Right lung (tissue), 10 donors: ENCODE results near the gene HSD17B7. TPM values are rescaled to one million over a fixed set of nuclear protein-coding genes. Genes with fewer than 3 reads are reported as not detected.
"Not testable (repeated sequence)": the region's sequence is repeated elsewhere in the genome, so short reads cannot be mapped to it uniquely, and the experiment has no call there.

ENCODE experiments used
- DNase-seq, 2 donors: peaks; one replicate each; pipeline ENCODE4 v3.0.0-alpha.2; 2013
- long read RNA-seq, 8 donors: transcript quantifications; one replicate each; lab custom pipeline, GENCODE V29; 2026
- polyA plus RNA-seq, 5 donors: library from polyadenylated mRNA; unstranded; fragments of 120-200 nt; gene quantifications; one replicate each; pipeline versions ENCODE4 v1.2.1 to v1.2.3, GENCODE V29; 2013; ENCODE audit warnings: inconsistent platforms in 1 of 5, low replicate concordance in 1 of 5; ENCODE audit not compliant: insufficient read length in 5 of 5, insufficient read depth in 1 of 5

HSD17B7 gene
- 10 to 100 TPM; 19.2 to 28.8 (median 21.5) TPM for polyA plus RNA-seq
- long read RNA-seq, donor 1, partial matches to known transcripts, result 8 of 9 reads
- long read RNA-seq, donor 1, other reads (novel, unspliced or antisense), result 0 of 9 reads
- long read RNA-seq, donor 2, transcript HSD17B7-201 (9 exons, 1,190 nt), result major isoform, 7 of 8 reads
- long read RNA-seq, donor 2, partial matches to known transcripts, result 0 of 8 reads
- long read RNA-seq, donor 2, other reads (novel, unspliced or antisense), result 0 of 8 reads
- long read RNA-seq, donor 3, partial matches to known transcripts, result 0 of 2 reads
- long read RNA-seq, donor 3, other reads (novel, unspliced or antisense), result 0 of 2 reads
- long read RNA-seq, donor 4, partial matches to known transcripts, result 0 of 4 reads
- long read RNA-seq, donor 4, other reads (novel, unspliced or antisense), result 0 of 4 reads
- long read RNA-seq, donor 5, partial matches to known transcripts, result 0 of 5 reads
- long read RNA-seq, donor 5, other reads (novel, unspliced or antisense), result 0 of 5 reads
- long read RNA-seq, donor 6, transcript HSD17B7-201 (9 exons, 1,190 nt), result major isoform, 8 of 8 reads
- long read RNA-seq, donor 6, partial matches to known transcripts, result 0 of 8 reads
- long read RNA-seq, donor 6, other reads (novel, unspliced or antisense), result 0 of 8 reads
- long read RNA-seq, donor 7, transcript HSD17B7-201 (9 exons, 1,190 nt), result major isoform, 7 of 7 reads
- long read RNA-seq, donor 7, partial matches to known transcripts, result 0 of 7 reads
- long read RNA-seq, donor 7, other reads (novel, unspliced or antisense), result 0 of 7 reads
- long read RNA-seq, donor 8, partial matches to known transcripts, result 0 of 2 reads
- long read RNA-seq, donor 8, other reads (novel, unspliced or antisense), result 0 of 2 reads

GRCh38 chr1:162790303-162790984 is at the start of gene HSD17B7:
HSD17B7 (plus strand) TSS chr1:162790702; CDS start chr1:162790801, 99 bp downstream.
- DNase-seq, result peak; percentile 63 to 70

- DNase-seq, result no peak
Observed at GRCh38 chr1:162740755-162741154, 49.7 kb upstream of the HSD17B7 start.

GRCh38 chr1:162741574-162741973 is 48.9 kb upstream of the HSD17B7 start:
- DNase-seq, result no peak

GRCh38 chr1:162746264-162746942 is 44.1 kb upstream of the HSD17B7 start:
- not testable (repeated sequence) for DNase-seq

- DNase-seq, result no peak
Observed at GRCh38 chr1:162753001-162753658, 37.4 kb upstream of the HSD17B7 start.

- no peak for DNase-seq
Observed at GRCh38 chr1:162753998-162754585, 36.4 kb upstream of the HSD17B7 start.

DNA sequence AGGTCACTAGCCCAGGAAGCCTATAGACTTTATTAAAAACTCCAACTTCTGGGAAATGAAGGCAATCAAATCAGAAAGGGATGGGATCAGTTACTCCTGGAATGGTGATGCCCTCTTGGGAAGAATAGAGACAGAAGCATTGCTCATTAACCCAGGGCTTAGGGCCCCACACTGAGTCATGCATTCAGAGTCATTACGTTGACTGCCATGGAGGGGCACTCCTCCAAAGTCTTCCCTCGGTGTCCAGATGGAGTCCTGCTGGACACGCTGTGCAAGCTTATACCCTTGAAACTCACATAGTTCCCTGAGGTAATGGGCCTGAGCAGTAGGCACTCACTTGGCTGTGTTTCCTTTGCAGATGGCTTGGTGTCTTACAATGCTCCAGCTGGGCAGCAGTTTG is 35.2 kb upstream of the HSD17B7 start:
- DNase-seq, result no peak

GRCh38 chr1:162756523-162756922 is 34.0 kb upstream of the HSD17B7 start:
- DNase-seq, result no peak

- DNase-seq, result no peak
Observed at GRCh38 chr1:162757476-162757875, 33.0 kb upstream of the HSD17B7 start.

DNA sequence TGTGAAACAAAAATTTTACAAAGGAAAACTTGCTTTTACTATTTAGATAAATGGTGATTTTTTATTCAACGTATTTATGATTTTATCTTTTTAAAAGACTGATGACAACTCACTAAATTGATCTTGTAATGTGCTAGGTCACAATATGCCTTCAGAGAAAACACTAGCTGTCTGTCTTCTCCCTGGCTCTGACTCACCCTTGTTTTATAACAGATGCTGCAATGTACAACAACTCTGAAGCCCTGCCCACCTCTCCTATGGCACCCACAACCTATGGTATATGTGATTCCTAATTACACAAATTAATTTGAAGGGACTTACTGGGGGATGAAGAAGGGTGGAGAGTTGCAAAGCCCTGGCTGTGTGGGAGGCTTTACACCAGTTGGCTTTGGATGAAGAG is 24.7 kb upstream of the HSD17B7 start:
- no peak for DNase-seq

DNA sequence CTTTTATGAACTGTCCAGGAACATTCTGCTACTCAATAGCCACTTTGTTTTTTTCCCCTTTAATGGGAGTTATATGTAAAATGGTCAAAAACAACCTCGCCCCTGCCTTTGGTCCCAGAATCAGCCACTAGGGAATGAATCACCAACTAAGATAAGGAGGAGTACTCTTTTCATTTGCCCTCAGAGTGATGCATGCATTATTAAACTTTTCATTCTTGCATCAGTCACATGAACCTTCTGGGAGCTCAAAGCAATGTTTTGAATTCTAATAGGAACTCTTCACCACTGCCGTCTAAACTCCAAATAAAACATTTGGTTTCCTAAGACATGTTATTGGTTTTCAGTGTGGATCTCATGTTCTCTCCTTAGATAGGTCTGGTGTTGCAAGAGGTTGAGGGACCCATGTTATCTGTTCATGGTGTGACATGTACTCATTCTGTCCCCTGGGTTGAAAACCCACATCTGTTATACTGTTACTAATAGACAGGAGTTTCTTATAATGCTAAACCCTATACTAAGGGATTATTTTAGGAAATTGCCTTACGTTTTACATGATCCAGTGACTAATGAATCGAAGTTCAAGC is 17.8 kb upstream of the HSD17B7 start:
- DNase-seq, result no peak

DNA sequence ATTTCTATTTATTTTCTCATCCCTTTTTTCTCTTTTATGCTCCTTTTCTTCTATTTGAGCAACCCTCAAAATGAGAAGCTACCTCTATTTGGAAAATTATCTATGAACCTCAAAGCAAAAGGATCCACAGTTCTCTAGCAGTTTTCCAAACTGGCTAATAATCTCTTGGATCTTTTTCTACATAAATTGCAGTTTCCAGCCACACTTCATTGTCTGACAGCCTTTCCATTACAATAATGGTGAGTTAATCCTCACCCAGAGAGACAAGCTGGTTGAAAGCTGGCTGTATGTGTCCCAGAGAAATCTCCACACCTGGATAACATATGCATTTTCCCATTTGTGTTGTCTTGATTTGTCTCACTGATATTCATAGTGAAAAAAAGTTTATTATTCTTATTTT is 16.5 kb upstream of the HSD17B7 start:
- no peak for DNase-seq

GRCh38 chr1:162779043-162779442 is 11.5 kb upstream of the HSD17B7 start:
- DNase-seq, result no peak

DNA sequence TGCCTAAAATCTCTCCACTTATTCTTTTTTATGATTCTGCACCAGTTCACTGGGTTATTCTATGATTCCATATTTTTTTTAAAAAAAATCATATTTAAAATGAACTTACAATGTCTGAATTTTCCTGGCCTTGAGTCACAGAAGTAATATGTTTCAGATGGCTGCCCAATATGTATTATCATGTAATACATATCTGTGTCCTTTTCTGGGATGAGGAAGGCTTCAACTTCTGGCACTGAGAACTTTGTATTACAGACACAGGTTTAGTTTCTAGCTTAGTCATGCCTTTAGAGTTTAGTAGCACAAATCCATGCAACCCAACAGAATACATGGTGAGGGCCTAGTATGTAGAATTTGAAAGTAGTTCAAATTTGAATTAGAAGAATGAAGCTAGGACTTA is 7.8 kb upstream of the HSD17B7 start:
- no peak for DNase-seq

DNA sequence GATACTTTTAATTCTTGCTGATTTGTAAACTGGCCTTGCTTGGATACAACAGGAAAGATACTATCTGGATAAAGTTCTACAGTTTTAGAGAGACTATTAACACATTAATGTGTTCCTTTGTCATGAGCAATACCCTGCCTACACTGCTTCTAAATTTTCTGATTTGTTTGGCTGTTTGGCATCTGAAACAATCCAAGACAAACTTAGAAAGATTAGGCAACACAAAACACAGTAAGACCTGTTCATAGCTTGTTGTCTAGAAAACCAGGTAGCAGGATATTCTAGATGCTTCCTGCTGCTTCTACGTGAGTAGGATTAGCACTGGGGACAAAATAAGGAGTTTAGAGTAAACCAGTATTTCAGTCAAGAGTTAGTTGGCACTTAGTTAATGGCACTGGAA is 5.6 kb upstream of the HSD17B7 start:
- not testable (repeated sequence) for DNase-seq

GRCh38 chr1:162788783-162789182 is 1.7 kb upstream of the HSD17B7 start:
- peak; percentile 15 to 30 for DNase-seq

DNA sequence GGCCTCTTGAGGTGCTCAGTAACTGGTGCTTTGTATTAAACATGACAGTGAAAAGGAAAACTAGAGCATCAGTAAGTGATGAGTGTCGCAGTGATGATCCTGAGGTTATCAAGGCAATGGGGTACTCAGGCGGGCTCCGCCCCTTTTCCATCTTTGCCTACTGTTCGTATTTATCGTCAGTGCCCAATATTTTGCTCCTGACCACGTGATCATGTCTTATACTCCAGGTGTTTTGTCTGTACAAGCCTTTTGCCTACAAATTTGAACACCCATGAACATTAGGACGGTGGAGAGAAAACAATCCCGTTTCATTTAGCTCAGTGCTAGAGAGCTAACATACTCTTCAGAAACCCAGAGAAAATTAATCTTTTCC is 469 bp downstream of the HSD17B7 start:
- peak in 1 of 2 donors; percentile 7 for DNase-seq

GRCh38 chr1:162794284-162794683 is 3.8 kb downstream of the HSD17B7 start:
- not testable (repeated sequence) for DNase-seq

DNA sequence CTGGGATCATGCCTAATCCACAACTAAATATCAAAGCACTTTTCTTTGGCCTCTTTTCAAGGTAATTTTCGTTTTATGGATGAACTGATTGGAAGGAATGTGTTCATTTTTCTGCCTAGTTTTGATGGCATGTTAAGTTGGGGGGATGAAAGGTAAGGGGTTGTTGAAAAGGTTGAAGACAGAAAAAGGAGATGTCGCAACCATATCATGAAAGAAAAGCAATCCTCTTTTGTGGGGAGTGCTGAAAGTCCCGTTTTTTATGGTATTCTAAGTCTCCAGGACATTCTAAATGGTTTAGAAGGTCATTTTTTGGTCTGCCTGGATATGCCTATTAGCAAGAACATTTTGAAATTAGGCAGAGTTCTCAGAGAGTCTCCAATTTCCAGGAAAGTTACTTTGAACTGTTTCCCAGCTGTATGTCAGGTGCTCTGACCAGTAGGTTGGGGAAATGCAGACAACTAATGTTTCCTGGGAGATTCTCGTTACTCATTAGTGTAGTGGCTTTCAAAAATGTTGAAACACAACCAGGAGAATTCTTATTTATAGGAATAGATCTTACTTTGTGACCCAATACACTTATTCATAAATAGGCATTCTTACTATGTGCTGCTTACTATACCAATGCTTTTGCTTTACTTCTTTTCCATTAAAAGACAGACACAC is 6.2 kb downstream of the HSD17B7 start:
- not testable (repeated sequence) for DNase-seq
